Tibial artery (tissue), 4 donors: ENCODE results near the gene CILP2.

Experiments
- DNase-seq, 2 donors: peaks; one replicate each; pipeline ENCODE4 v3.0.0-alpha.2; 2019
- H3K27ac ChIP-seq, 2 donors: fragments of 200-600 bp; sonication (generic) in 1 of 2; 1 replicate in 1 of 2; 2 replicates in 1 of 2; pipeline ENCODE4 v1.5.1; 2018 to 2019; ENCODE audit warnings: mild to moderate bottlenecking in 1 of 2
- H3K27me3 ChIP-seq, 2 donors: fragments of 200-600 bp; sonication (generic) in 1 of 2; one replicate each; pipeline versions ENCODE4 v1.5.1 to v1.6.0; 2016 to 2019
- H3K36me3 ChIP-seq, 3 donors: fragments of 200-600 bp; sonication (generic) in 2 of 3; one replicate each; pipeline ENCODE4 v1.5.1; 2016 to 2019; ENCODE audit warnings: mild to moderate bottlenecking in 2 of 3
- H3K4me1 ChIP-seq, 4 donors: fragments of 200-600 bp; sonication (generic) in 2 of 4; 1 replicate in 3 of 4; 2 replicates in 1 of 4; pipeline ENCODE4 v1.5.1; 2016 to 2019
- H3K4me3 ChIP-seq, 2 donors: fragments of 200-600 bp; sonication (generic) in 1 of 2; 1 replicate in 1 of 2; 2 replicates in 1 of 2; pipeline ENCODE4 v1.5.1; 2018 to 2019; ENCODE audit warnings: mild to moderate bottlenecking in 2 of 2
- H3K9me3 ChIP-seq, 3 donors: fragments of 200-600 bp; sonication (generic) in 1 of 3; one replicate each; pipeline ENCODE4 v1.5.1; 2016 to 2019
- intact Hi-C: fragments of 100-400 bp; cut with DNase I; formaldehyde crosslinking; loops from one replicate; pipeline ENCODE4 v1.15.0; 2023; ENCODE audit warnings: low total_unique reads
- TF ChIP-seq, protein P1 (sequence below), 2 experiments: fragments of 200-600 bp in 1 of 2; fragments of 450-650 bp in 1 of 2; IDR thresholded peaks; one replicate each; pipeline ENCODE4 v1.5.1; 2017 to 2019; ENCODE audit warnings: antibody characterized with exemption in 2 of 2, mild to moderate bottlenecking in 1 of 2, moderate library complexity in 1 of 2

The CILP2 gene

GRCh38 chr19:19502808-19503602 lies 35.1 kb upstream of the CILP2 start:
- intact Hi-C loops = no loop called here
- Histone ChIP-seq H3K9me3 (no peaks in the 10 kb centered on the region), H3K4me3 (no peak overlapping the region), H3K27ac (no peak overlapping the region), H3K36me3 (peaks cover 69 to 90% (median 78%) of the 10 kb centered on the region in 3 donors), H3K4me1 (no peaks in the 10 kb centered on the region), H3K27me3 (no peaks in the 10 kb centered on the region)
- TF ChIP-seq, protein P1, sequence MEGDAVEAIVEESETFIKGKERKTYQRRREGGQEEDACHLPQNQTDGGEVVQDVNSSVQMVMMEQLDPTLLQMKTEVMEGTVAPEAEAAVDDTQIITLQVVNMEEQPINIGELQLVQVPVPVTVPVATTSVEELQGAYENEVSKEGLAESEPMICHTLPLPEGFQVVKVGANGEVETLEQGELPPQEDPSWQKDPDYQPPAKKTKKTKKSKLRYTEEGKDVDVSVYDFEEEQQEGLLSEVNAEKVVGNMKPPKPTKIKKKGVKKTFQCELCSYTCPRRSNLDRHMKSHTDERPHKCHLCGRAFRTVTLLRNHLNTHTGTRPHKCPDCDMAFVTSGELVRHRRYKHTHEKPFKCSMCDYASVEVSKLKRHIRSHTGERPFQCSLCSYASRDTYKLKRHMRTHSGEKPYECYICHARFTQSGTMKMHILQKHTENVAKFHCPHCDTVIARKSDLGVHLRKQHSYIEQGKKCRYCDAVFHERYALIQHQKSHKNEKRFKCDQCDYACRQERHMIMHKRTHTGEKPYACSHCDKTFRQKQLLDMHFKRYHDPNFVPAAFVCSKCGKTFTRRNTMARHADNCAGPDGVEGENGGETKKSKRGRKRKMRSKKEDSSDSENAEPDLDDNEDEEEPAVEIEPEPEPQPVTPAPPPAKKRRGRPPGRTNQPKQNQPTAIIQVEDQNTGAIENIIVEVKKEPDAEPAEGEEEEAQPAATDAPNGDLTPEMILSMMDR (IDR thresholded peaks at IDR 0.05) = no peak
- DNase-seq = no peak

DNA sequence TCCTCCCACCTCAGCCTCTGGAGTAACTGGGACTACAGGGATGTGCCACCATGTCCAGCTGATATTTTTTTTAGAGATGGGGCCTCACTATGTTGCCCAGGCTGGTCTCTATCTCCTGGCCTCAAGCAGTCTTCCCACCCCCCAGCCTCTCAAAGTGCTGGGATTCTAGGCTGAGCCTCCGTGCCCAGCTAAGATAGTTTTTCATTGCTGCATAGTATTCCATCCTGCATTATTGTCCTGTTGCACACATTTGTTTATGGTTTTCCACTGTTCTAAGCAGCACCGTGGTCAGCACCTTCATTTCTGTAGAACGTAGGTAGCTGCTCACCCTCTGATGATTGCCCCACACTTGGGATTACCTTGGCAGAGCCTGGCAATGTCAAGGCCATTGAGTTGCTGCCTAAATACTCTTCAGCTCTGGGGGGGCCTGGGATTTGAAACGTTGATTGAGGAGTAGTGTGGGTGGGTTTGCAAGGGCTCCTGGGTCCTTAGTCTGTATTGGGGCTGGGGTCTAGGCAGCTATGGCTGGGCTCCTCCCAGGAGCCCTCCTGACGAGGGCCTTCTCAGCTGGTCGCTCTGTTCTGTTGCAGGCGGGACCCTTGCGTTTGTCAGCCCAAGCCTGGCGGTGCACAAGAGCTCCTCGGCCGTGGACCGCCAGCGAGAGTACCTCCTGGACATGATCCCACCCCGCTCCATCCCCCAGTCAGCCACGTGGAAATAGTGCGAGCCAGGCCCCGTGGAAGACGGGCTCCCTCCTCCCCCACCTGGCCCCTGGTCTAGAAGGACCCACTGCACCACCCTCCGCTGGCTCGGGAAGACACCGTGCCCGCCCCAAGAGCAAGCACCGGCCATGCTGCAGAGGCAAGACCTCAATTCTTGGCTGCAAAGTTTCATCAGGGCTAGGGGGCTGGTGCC lies 33.1 kb upstream of the CILP2 start:
- Histone ChIP-seq H3K9me3 (no peaks in the 10 kb centered on the region), H3K4me1 (no peaks in the 10 kb centered on the region), H3K36me3 (peaks cover 54 to 72% (median 58%) of the 10 kb centered on the region in 3 donors), H3K27ac (no peak overlapping the region), H3K27me3 (no peaks in the 10 kb centered on the region), H3K4me3 (no peak overlapping the region)
- intact Hi-C loops = no loop called here
- TF ChIP-seq, protein P1 (IDR thresholded peaks at IDR 0.05) = no peak
- DNase-seq = no peak

GRCh38 chr19:19505669-19506326 lies 32.3 kb upstream of the CILP2 start:
- intact Hi-C loops = no loop called here
- Histone ChIP-seq H3K36me3 (peaks cover 46 to 64% (median 50%) of the 10 kb centered on the region in 3 donors), H3K27me3 (no peaks in the 10 kb centered on the region), H3K9me3 (no peaks in the 10 kb centered on the region), H3K4me1 (no peaks in the 10 kb centered on the region), H3K4me3 (no peak overlapping the region), H3K27ac (no peak overlapping the region)
- TF ChIP-seq, protein P1 (IDR thresholded peaks at IDR 0.05) = no peak
- DNase-seq = no peak

- Histone ChIP-seq H3K36me3 (peaks cover 38 to 57% (median 42%) of the 10 kb centered on the region in 3 donors), H3K4me1 (no peaks in the 10 kb centered on the region), H3K27ac (no peak overlapping the region), H3K9me3 (no peaks in the 10 kb centered on the region), H3K4me3 (no peak overlapping the region), H3K27me3 (no peaks in the 10 kb centered on the region)
- TF ChIP-seq, protein P1 (IDR thresholded peaks at IDR 0.05) = no peak
- intact Hi-C loops = no loop called here
- DNase-seq = no peak
Observed at GRCh38 chr19:19506592-19506991, 31.5 kb upstream of the CILP2 start.

DNA sequence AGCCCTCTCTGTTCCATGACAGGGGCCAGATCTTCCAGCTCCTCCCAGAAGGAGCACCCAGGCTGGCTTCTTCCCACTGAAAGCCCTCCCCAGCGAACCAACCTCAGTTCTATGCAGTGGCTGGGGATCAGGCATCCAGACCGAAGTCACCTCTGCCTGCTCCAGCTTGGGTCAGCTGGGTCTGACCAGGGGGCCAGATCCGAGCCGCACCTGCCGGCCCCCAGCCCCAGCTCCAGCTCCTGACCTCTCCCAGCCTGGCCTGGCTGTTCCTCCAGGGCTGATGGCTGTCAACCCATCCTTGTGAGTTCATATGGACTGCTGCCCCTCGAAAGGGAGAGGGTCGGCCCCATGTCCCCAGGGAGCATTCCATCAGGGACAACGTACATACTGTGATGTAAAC lies 30.7 kb upstream of the CILP2 start:
- no peak for DNase-seq
- TF ChIP-seq, protein P1 (IDR thresholded peaks at IDR 0.05) = no peak
- H3K27ac ChIP-seq = no peak overlapping the region
- H3K4me3 ChIP-seq = no peak overlapping the region
- H3K9me3 ChIP-seq = no peaks in the 10 kb centered on the region
- H3K27me3 ChIP-seq = no peaks in the 10 kb centered on the region
- intact Hi-C loops = no loop called here
- peaks cover 31 to 49% (median 34%) of the 10 kb centered on the region in 3 donors for H3K36me3 ChIP-seq
- no peaks in the 10 kb centered on the region for H3K4me1 ChIP-seq
